Prostate gland (tissue), 2 donors: ENCODE measurements around the gene HK1. TPM values are rescaled to one million over a fixed set of nuclear protein-coding genes. Genes with fewer than 3 reads are reported as not detected.

Experiments used
- DNase-seq: peaks from one replicate; pipeline ENCODE4 v3.0.0-alpha.2; 2019; ENCODE audit warnings: low spot score
- H3K27ac ChIP-seq, 2 donors: fragments of 200-600 bp; sonication (generic); 2 replicates each; pipeline ENCODE4 v1.5.1; 2017 to 2019
- H3K27me3 ChIP-seq: fragments of 200-600 bp; sonication (generic); replicated peaks from 2 replicates; pipeline ENCODE4 v1.5.1; 2019; ENCODE audit not compliant: insufficient read depth
- H3K36me3 ChIP-seq, 2 donors: fragments of 200-600 bp; sonication (generic); 1 replicate in 1 of 2; 2 replicates in 1 of 2; pipeline versions ENCODE4 v1.5.1 to v1.8.1; 2017 to 2019
- H3K4me1 ChIP-seq: fragments of 200-600 bp; sonication (generic); replicated peaks from 2 replicates; pipeline ENCODE4 v1.5.1; 2019
- H3K4me3 ChIP-seq, 2 donors: fragments of 200-600 bp; sonication (generic); 2 replicates each; pipeline ENCODE4 v1.5.1; 2017 to 2019
- H3K9me3 ChIP-seq: fragments of 200-600 bp; sonication (generic); 2 replicates; pipeline ENCODE4 v1.5.1; 2017
- CTCF ChIP-seq, 4 experiments: fragments of 200-600 bp in 2 of 4; fragments of 450-650 bp in 2 of 4; sonication (generic) in 2 of 4; IDR thresholded peaks; 1 replicate in 3 of 4; 2 replicates in 1 of 4; pipeline ENCODE4 v1.5.1; 2016 to 2019; ENCODE audit warnings: antibody characterized with exemption in 4 of 4, mild to moderate bottlenecking in 2 of 4, moderate library complexity in 2 of 4
- POLR2A ChIP-seq: fragments of 450-650 bp; IDR thresholded peaks from one replicate; pipeline ENCODE4 v1.6.1; 2016; ENCODE audit warnings: antibody characterized with exemption, mild to moderate bottlenecking
- POLR2AphosphoS5 ChIP-seq: sonication (generic); formaldehyde crosslinking; IDR thresholded peaks from one replicate; pipeline ENCODE4 v1.6.1; 2017; ENCODE audit warnings: antibody characterized with exemption
- WGBS: methylation state at CpG from one replicate; pipeline ENCODE4 v1.1.5; 2018; 5-methylcytosine and 5-hydroxymethylcytosine counted together
- intact Hi-C: fragments of 100-400 bp; cut with DNase I; formaldehyde crosslinking; loops from one replicate; pipeline ENCODE4 v1.14.2; 2022
- total RNA-seq, 2 donors: library from RNA; depleted of rRNA; stranded (reverse); fragments of >200 nt; gene quantifications; one replicate each; pipeline ENCODE4 v1.1.0, GENCODE V29; 2016

HK1 gene
- total RNA-seq, 2 donors from 2014 or later = 67.8 to 134 TPM

DNA sequence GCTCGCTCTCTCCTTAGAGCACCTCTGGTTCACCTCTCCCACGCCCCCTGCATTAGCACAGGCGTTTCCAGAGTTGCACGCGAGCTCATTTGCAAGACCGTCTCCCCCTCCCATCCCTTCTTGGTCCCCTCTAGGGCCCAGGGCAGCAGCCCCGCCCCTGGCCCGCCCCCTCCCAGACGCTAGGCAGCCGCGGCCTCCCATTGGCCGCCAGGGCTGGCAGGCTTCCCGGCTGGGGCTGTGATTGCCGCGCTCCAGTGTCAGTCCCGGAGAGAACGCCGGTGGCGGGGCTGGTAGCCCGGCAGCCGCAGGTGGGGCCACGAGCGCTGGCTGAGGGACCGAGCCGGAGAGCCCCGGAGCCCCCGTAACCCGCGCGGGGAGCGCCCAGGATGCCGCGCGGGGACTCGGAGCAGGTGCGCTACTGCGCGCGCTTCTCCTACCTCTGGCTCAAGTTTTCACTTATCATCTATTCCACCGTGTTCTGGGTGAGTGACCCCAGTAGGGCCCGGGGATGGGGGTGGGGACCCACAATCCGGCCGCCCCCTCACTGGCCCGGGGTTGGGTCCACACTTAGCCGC is 173.0 kb downstream of the HK1 start, which contains the start of gene TSPAN15:
Gene TSPAN15 (plus strand): TSS at position 257 of the 575 bp plus-strand sequence. CDS start 130 bp downstream, at position 387.
- no peaks in the 10 kb centered on the region for H3K27me3 ChIP-seq
- intact Hi-C loops = loop anchor here (2.0 to 5.0 kb wide), 2 partner anchors 36 to 56 kb away; no protein-coding TSS in a partner anchor
- H3K4me1 ChIP-seq = peaks cover 6% of the 10 kb centered on the region
- H3K36me3 ChIP-seq = no peaks in the 10 kb centered on the region
- DNase-seq = peak; percentile 92
- peak within 1 kb of the TSS; percentile 84 to 88 for H3K27ac ChIP-seq
- TF ChIP-seq POLR2AphosphoS5 = peak; percentile 83
- peak in 2 of 4 experiments; percentile 31 to 61 for TF ChIP-seq CTCF (IDR thresholded peaks at IDR 0.05)
- TF ChIP-seq POLR2A = peak; percentile 85
- WGBS = 1% methylated on average over 44 of the region's 45 CpGs
- H3K9me3 ChIP-seq = no peaks in the 10 kb centered on the region
- peak within 1 kb of the TSS; percentile 60 to 73 for H3K4me3 ChIP-seq

Other genes starting within 250 kb of the HK1 start
- gene SRGN, start 190.4 kb upstream of the HK1 start, total RNA-seq = 10 to 100 TPM; 29.1 to 44.3 TPM
- gene VPS26A, start 154.3 kb upstream of the HK1 start, total RNA-seq = 10 to 100 TPM; 28.5 to 38.0 TPM
- 10 to 100 TPM; 18.5 to 37.0 TPM for gene SUPV3L1, start 98.3 kb upstream of the HK1 start, total RNA-seq
- gene HKDC1, start 58.2 kb upstream of the HK1 start, total RNA-seq = 1 to 10 TPM in 1 of 2 donors, under 1 TPM in 1; 0.23 to 1.6 TPM
- gene TACR2, start 138.4 kb downstream of the HK1 start, total RNA-seq = 1 to 10 TPM in 1 of 2 donors, under 1 TPM in 1; 0.77 to 2.4 TPM
- 10 to 100 TPM; 78.8 to 85.3 TPM for gene TSPAN15, start 173.0 kb downstream of the HK1 start, total RNA-seq